NCI-H774 (cell line): Measurements from ENCODE around the gene LENG1.
A peak's percentile ranks its signal among the peaks of the same experiment; 100 is the strongest.
"Not testable (repeated sequence)": the region's sequence is repeated elsewhere in the genome, so short reads cannot be mapped to it uniquely, and the experiment has no call there.

ENCODE experiments used
- DNase-seq: peaks from one replicate; lab custom pipeline; 2025; lab: John Stamatoyannopoulos, UW

The LENG1 gene

DNA sequence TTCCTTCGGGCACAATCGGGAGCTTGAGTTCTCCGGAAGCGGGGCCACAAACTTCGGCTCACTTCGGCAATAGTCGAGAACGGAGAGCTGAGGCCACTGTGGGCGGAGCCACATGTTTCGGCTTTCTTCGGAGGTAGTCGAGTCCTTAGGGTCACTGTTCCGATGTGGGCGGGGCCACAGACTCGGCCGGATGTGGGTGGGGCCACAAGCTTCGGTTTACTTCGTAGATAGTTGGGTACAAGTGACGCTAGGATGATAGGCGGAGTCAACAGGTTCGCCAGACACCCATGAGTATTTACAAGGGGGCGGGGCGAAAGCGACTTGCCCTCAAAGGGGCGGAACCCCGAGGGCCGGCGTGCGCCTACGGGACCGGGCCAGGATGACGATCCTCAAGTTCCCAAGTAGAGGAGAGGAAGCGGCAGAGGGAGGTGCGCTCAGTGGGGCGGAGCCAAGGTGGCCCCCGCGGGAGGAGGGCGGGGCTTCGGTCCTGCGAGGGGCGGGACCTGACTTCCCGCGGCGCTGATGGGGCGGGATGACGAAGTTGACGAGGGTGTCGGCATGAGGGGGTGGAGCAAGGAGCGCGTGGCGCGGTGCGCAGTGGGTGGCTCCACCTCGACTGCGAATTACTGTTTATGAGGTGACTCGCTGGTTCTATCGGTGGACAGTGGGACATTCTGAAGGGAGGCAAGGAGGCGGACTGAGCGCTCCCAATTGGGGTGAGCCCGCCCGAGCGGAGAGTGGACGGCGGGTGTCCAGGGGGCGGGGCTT, 30.4 kb upstream of the LENG1 start:
- peak; percentile 100 for DNase-seq

DNA sequence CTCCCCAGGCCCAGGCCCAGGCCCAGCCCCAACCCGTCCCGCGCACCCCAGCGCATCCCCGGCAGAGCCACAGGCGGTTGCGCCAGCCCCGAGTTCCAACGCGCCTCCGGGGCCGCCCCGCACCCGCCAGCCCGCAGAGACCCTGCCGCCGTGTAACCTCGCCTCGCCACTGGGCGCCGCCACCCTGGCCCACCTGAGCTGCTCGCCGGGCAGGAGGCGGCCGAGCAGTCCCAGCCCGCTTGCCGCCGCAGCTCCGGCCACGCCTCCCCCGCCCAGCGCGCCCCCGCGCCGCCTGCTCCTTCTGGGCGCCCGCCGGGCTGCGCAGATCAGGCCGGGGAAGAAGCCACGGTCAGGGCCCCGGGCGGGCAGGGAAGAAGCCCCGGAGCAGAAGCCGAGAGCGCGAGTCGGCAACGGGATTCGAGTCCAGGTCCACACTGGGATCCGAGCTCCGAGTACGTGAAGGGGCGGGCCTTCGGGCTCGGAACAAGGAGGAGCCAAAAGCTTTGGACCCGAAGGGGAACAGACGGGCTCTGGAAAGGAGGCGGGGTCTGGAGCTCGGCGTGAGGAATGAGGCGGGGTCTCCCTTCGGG, 29.7 kb upstream of the LENG1 start, which contains the start of gene MBOAT7:
Gene MBOAT7 (minus strand): TSS at position 436 of the 590 bp plus-strand sequence. CDS start 1,072 bp downstream, outside the sequence.
- DNase-seq = no peak

- DNase-seq = no peak
Observed at GRCh38 chr19:54188215-54188871, 28.8 kb upstream of the LENG1 start.

DNA sequence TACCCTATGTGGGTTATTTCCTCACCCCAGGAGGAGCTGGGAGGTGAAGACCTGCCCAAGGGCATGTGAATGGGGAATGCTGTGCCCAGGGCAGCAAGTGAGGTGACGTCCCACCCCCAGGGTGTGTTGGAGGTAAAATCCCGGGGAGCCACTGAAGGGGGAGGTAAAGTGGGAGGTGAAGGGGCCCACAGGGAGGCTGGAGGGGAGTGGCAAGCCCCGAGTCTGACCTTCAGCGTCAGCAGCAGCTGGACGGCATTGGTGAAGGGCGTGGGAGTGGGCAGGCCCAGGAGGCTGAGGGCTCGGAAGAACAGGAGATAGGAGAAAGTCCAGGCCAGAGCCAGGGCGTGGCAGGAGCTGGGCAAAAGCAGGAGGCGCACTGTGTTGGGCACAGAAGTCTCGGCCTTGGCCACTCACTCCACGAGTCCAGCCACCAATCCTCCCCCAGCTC, 27.4 kb upstream of the LENG1 start:
- no peak for DNase-seq

DNA sequence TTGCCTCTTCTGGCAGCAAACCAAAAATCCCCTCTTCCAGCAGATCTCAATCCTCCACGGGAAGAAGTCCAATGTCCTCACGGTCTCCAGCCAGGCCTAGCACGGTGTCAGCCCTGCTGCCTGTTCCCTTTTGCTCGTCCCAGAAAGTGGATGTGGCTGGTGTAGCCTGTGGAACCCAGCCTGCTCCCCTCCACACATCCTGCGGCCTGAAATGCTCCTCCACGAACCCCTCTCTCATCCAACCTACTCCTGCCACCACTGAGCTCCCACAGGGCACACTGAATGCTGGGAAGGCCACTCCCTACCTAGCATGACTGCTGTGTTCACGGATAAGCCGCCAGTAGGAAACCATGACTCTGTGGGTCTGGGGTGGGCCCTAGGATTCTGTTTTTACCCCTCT, 26.8 kb upstream of the LENG1 start:
- DNase-seq = no peak

- DNase-seq = no peak
Observed at GRCh38 chr19:54183431-54183830, 23.9 kb upstream of the LENG1 start.

GRCh38 chr19:54181894-54182293, 22.4 kb upstream of the LENG1 start:
- DNase-seq = not testable (repeated sequence)

GRCh38 chr19:54180691-54181091, 21.2 kb upstream of the LENG1 start:
- no peak for DNase-seq

DNA sequence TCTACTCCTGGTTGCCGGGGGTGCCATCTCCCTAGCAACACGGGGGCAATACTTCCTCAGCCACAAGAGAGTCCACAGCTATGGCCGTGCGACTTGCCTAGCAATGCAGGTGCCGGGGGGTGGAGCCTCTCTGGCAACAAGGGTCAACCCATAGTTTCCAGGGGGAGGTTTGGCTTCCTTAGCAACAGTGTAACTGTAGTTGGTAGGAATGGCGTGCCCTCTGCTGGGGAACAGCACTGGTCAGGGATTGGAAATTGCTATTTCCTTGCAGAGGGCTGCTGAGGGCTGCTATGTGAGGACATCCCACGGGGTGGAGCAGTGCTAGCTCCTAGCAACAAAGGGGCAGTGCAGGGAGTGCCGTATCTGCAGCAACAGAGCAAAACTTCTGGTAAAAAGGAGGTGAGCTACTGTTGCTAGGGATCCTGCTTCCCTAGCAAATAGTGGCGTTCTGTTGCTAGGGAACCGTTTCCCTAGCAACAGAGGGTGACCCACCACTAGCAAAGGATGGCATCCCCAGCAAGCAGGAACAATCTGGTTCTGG, 20.5 kb upstream of the LENG1 start:
- no peak for DNase-seq

DNA sequence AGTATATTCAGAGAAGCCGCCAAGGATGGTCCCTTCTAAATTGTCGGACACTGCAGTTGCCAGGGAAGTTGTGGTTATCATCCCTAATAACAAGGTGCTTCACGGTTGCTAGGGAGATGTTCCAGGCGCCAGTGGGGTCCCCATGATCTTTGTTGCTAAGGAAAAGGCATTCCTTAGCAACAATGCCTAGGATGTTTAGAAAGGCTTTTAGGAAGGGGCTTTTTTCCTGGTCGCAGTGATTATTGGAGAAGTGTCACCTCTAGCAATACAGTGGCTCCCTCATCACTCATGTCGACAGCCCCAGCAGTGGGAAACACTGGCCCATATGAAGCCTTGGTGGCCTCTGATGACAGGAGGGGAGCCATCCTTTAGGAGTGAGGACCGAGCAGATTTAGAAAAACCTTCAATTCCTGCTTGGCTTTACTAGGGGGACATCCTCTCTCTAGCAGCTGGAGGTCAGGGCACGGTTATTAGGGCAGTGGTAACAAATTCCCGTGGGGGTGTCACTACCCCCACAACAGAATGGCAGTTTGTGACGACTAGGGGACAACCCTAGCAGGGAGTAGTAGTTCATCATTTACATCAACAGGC, 19.8 kb upstream of the LENG1 start:
- no peak for DNase-seq

DNA sequence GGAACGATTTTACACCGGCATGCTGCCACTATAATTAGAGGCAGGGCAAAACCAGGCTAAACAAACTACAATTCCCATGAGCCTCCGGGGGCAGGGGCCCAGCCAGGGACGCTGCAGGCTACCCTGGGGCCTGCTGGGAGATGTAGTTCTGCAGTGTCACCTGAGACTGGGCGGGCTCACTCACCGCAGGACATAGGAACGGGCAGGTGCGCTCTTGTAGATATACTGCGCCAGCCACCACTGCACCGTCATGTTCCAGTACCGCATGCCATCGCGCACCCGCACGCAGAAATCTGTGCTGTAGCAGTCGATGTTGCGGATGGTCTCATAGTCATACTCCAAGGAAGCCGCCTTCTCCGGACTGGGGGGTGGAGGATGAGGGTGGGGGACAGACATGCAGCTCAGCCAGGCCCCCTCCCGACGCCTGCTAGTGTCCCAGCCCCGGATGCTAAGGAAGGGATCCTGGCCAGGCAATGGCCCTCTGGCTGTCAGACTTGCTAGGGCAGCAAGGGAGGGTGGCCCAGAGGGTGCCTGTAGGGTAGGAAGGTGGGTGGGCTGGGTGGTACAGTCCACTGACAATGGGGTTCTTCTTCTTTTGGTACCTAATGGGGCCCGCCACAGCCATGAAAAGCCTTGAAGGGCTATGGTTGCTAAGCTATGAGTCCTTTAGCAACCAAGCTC, 19.2 kb upstream of the LENG1 start:
- no peak for DNase-seq

- DNase-seq = no peak
Observed at GRCh38 chr19:54173951-54174834, 14.7 kb upstream of the LENG1 start.

DNA sequence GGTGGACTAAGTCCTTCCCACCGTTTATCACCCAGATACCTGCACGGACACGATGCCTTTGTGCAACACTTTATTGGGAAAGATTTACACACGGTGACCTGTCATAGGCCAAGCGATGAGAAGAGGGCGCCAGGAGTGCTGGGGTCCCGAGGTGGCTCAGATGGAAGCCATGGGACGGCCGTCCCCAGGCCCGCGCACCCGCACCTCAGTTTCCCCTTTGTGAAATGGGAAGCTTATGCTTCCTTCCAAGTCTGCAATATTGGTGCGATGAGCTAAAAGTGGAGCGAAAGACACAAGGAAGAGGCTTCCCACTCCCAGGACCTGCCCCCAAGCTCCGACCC, 13.8 kb upstream of the LENG1 start:
- DNase-seq = no peak

- DNase-seq = peak; percentile 79
Observed at GRCh38 chr19:54172471-54173358, 13.2 kb upstream of the LENG1 start, which contains the start of gene TMC4. TMC4 (minus strand) TSS chr19:54173160; CDS start chr19:54173117, 43 bp downstream.

DNA sequence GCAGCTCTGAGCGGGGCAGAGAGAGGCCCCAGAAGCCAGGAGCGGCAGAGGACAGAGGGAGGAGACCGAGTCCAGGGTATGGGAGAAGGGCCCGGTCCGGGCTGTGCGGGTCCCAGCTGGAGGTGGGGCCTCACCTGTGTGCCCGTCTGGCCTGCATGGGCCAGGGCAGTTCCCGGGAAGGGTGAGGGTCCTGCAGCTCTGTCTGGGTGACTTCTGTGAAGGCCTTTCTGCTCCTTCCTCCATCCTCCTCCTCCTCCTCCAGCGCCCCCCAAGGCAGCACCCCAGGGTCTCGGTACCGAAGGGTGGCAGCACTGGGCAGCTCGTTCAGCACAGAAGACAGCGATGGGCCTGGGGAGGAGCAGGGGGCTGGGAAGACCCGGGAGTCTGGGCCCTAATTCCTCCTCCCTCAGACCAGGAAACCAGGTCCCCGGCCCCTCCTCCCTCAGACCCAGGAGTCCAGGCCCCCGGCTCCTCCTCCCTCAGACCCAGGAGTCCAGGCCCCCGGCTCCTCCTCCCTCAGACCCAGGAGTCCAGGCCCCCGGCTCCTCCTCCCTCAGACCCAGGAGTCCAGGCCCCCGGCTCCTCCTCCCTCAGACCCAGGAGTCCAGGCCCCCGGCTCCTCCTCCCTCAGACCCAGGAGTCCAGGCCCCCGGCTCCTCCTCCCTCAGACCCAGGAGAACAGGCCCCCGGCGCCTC, 12.4 kb upstream of the LENG1 start:
- DNase-seq = not testable (repeated sequence)

- DNase-seq = no peak
Observed at GRCh38 chr19:54169149-54169740, 9.7 kb upstream of the LENG1 start.

GRCh38 chr19:54168174-54168917, 8.8 kb upstream of the LENG1 start:
- DNase-seq = peak; percentile 68

GRCh38 chr19:54165222-54165621, 5.7 kb upstream of the LENG1 start:
- no peak for DNase-seq
